KMS-11 (cell line): ENCODE results near the gene NCS1.

ENCODE experiments used
- H2AFZ ChIP-seq: fragments of 200-600 bp; sonication (generic); 2 replicates; pipeline ENCODE4 v1.6.1; 2016; ENCODE audit warnings: antibody characterized with exemption, mixed run types, low read depth
- H3K27ac ChIP-seq: fragments of 200-600 bp; sonication (generic); 2 replicates; pipeline ENCODE4 v1.6.1; 2016; ENCODE audit warnings: mild to moderate bottlenecking, mixed run types
- H3K27me3 ChIP-seq: fragments of 200-600 bp; sonication (generic); 2 replicates; pipeline ENCODE4 v1.6.1; 2017; ENCODE audit warnings: mild to moderate bottlenecking, low read depth, mixed run types, moderate library complexity; ENCODE audit not compliant: insufficient read depth
- H3K36me3 ChIP-seq: fragments of 200-600 bp; sonication (generic); 2 replicates; pipeline ENCODE4 v1.6.1; 2017; ENCODE audit warnings: mild to moderate bottlenecking, mixed run types; ENCODE audit not compliant: insufficient read depth
- H3K4me1 ChIP-seq: fragments of 200-600 bp; sonication (generic); 2 replicates; pipeline ENCODE4 v1.6.1; 2016; ENCODE audit warnings: mild to moderate bottlenecking, low read depth, mixed run types; ENCODE audit not compliant: poor library complexity, severe bottlenecking
- H3K4me2 ChIP-seq: fragments of 200-600 bp; sonication (generic); 2 replicates; pipeline ENCODE4 v1.7.0; 2016; ENCODE audit warnings: mild to moderate bottlenecking, mixed run types
- H3K4me3 ChIP-seq: fragments of 200-600 bp; sonication (generic); IDR thresholded peaks from 2 replicates; pipeline ENCODE4 v1.6.1; 2017; ENCODE audit warnings: low read depth, low read length, mixed read lengths; ENCODE audit not compliant: insufficient read depth
- H3K79me2 ChIP-seq: fragments of 200-600 bp; sonication (generic); 2 replicates; pipeline ENCODE4 v1.6.1; 2016; ENCODE audit warnings: low read depth, mixed run types; ENCODE audit not compliant: insufficient read depth
- H3K9ac ChIP-seq: fragments of 200-600 bp; sonication (generic); 2 replicates; pipeline ENCODE4 v1.6.1; 2016; ENCODE audit warnings: mild to moderate bottlenecking, mixed run types
- H4K20me1 ChIP-seq: fragments of 200-600 bp; sonication (generic); 2 replicates; pipeline ENCODE4 v1.6.1; 2016; ENCODE audit warnings: mild to moderate bottlenecking, mixed run types; ENCODE audit not compliant: insufficient read depth
- CTCF ChIP-seq: fragments of 200-600 bp; sonication (generic); conservative IDR thresholded peaks from 2 replicates; pipeline ENCODE4 v1.6.1; 2017; ENCODE audit warnings: low read depth, mild to moderate bottlenecking, antibody characterized with exemption, low read length, moderate library complexity, mixed read lengths

Gene NCS1

GRCh38 chr9:130174025-130174424 lies 1.8 kb downstream of the NCS1 start:
- Histone ChIP-seq H4K20me1 (no peaks in the 10 kb centered on the region), H3K9ac (no peak overlapping the region), H2AFZ (no peak overlapping the region), H3K4me3 (no peak overlapping the region), H3K4me2 (no peak overlapping the region), H3K27me3 (peaks cover 3% of the 10 kb centered on the region; the same call in 1 of the 2 replicates), H3K36me3 (no peaks in the 10 kb centered on the region), H3K27ac (no peak overlapping the region), H3K4me1 (no peaks in the 10 kb centered on the region), H3K79me2 (no peaks in the 10 kb centered on the region)
- no peak for TF ChIP-seq CTCF

DNA sequence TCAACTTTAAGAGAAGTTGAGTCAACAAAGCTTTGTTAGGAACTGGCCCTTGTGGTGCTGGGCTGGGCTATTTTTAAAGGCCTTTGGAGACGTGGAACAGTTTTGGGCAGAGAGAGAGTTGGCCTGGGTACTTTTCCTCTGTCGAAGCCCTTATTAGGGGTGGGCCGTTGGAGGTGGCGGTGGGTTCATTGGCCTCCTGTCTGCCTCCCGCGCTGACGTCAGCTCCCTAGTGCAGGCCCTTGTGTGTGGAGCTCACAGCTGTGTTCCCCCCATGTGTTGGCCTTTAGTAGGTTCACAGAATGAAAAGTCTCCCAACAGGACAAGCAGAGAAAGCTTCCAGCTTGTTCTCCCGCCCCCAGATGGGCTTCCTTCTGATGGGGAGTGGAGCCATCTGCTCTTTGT lies 2.7 kb downstream of the NCS1 start:
- H3K4me1 ChIP-seq = no peaks in the 10 kb centered on the region
- no peak overlapping the region for H2AFZ ChIP-seq
- no peak overlapping the region for H3K9ac ChIP-seq
- no peak for TF ChIP-seq CTCF
- H3K36me3 ChIP-seq = no peaks in the 10 kb centered on the region
- H3K79me2 ChIP-seq = no peaks in the 10 kb centered on the region
- no peaks in the 10 kb centered on the region for H4K20me1 ChIP-seq
- H3K27ac ChIP-seq = no peak overlapping the region
- H3K4me2 ChIP-seq = no peak overlapping the region
- H3K27me3 ChIP-seq = no peaks in the 10 kb centered on the region; the same call in 1 of the 2 replicates
- no peak overlapping the region for H3K4me3 ChIP-seq

DNA sequence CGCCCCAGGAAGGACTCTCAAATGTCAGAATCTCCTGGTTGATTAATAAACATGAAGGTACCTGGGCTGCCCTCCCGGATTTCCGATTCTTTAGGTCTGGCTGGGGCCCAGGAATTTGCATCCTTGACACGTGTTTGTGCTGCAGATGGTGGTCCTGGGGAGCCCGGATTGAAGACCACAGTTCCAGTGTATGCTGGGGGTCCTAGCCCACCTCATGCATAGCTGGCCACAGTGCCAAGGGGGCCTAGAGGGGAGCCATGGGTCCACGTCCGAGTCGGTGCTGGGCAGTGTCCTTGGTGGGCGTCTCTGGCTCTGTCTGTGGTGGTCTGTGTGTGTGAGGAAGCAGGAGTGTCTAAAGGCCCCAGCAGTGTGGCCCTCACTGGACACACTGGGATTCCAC lies 3.2 kb downstream of the NCS1 start:
- Histone ChIP-seq H3K9ac (no peak overlapping the region), H3K4me3 (no peak overlapping the region), H4K20me1 (no peaks in the 10 kb centered on the region), H3K27me3 (no peaks in the 10 kb centered on the region; the same call in 1 of the 2 replicates), H3K4me2 (no peak overlapping the region), H2AFZ (no peak overlapping the region), H3K27ac (no peak overlapping the region), H3K79me2 (no peaks in the 10 kb centered on the region), H3K4me1 (no peaks in the 10 kb centered on the region), H3K36me3 (no peaks in the 10 kb centered on the region)
- TF ChIP-seq CTCF = no peak

DNA sequence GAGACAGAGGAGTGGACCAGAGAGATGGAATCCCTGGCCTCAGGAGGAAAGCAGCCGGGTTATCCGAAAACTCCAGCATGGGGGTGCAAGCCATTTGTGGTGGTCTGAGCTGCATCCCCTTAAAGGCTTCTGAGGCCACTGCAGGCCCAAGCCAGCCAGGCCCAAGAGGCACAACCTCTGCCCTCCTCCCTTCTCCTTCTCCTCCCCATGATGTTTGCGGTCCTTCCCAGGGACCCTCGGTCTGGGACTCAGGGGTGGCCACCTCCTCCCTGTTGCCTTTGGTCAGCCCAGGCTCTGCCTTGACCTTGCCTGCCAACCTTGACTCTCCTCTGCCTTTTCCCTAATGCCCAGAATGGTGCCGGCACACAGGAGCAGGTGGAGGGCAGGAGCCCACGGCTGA lies 4.6 kb downstream of the NCS1 start:
- H3K4me3 ChIP-seq = no peak overlapping the region
- H2AFZ ChIP-seq = no peak overlapping the region
- H3K4me1 ChIP-seq = no peaks in the 10 kb centered on the region
- no peak overlapping the region for H3K4me2 ChIP-seq
- no peak overlapping the region for H3K27ac ChIP-seq
- H3K36me3 ChIP-seq = no peaks in the 10 kb centered on the region
- no peaks in the 10 kb centered on the region for H3K79me2 ChIP-seq
- no peaks in the 10 kb centered on the region for H3K27me3 ChIP-seq
- H3K9ac ChIP-seq = no peak overlapping the region
- no peak for TF ChIP-seq CTCF
- H4K20me1 ChIP-seq = no peaks in the 10 kb centered on the region
